Effector memory CD4-positive, alpha-beta T cell (primary cell): ENCODE measurements around the gene TBCB.

Experiments
- DNase-seq, 3 donors: peaks; one replicate each; pipeline ENCODE4 v3.0.0-alpha.2; 2020
- H3K27ac ChIP-seq: 2 replicates; pipeline ENCODE4 v1.7.0; 2013; ENCODE audit warnings: mild to moderate bottlenecking, low read length, moderate library complexity; ENCODE audit not compliant: insufficient read depth, poor library complexity, severe bottlenecking
- H3K27me3 ChIP-seq: replicated peaks from 2 replicates; pipeline ENCODE4 v1.7.0; 2013; ENCODE audit warnings: mild to moderate bottlenecking, low read length; ENCODE audit not compliant: insufficient read depth, control insufficient read depth, poor library complexity, severe bottlenecking
- H3K36me3 ChIP-seq: 2 replicates; pipeline ENCODE4 v1.7.0; 2013; ENCODE audit warnings: mild to moderate bottlenecking, low read length, moderate library complexity; ENCODE audit not compliant: control insufficient read depth, insufficient read depth
- H3K4me1 ChIP-seq: 2 replicates; pipeline ENCODE4 v1.7.0; 2013; ENCODE audit warnings: low read length, mild to moderate bottlenecking; ENCODE audit not compliant: control insufficient read depth, insufficient read depth, poor library complexity, severe bottlenecking
- H3K4me3 ChIP-seq: 2 replicates; pipeline ENCODE4 v1.7.0; 2013; ENCODE audit warnings: low read length, low read depth, mild to moderate bottlenecking; ENCODE audit not compliant: insufficient read depth, poor library complexity, severe bottlenecking
- H3K9me3 ChIP-seq: 2 replicates; pipeline ENCODE4 v1.7.0; 2013; ENCODE audit warnings: mild to moderate bottlenecking, low read length, moderate library complexity; ENCODE audit not compliant: control insufficient read depth

The TBCB gene

DNA sequence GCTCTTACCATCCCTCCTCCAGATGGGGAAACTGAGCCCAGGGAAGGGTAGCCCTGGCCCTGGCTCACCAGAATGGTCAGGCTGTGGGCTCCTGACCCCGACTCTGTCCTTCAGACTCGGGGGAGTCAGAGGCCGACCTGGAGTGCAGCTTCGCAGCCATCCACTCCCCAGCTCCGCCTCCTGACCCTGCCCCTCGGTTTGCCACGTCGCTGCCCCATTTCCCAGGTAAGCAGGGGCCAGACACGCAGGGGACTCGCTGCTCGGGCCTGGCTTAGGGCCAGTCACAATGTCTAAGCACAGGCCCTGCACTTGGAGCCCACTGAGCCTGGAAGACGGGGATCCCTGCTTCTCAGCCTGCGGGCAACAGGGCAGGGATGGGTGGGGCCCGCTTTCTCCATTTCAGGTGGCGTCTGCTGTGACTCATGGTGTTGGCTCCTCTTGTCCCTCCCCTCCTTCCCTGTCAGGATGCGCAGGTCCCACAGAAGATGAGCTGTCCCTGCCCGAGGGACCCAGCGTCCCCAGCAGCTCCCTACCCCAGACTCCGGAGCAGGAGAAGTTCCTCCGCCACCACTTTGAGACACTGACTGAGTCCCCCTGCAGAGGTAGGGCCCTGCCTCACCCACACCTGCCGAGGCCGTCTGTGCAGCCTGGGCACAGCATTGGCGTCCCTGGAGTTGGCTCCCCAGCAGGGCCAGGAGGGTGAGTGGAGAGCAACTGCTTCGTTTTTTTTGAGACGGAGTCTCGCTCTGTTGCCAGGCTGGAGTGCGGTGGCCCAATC, 13.5 kb upstream of the TBCB start:
- H3K27me3 ChIP-seq = no peaks in the 10 kb centered on the region
- no peak for DNase-seq
- peaks cover 4% of the 10 kb centered on the region for H3K36me3 ChIP-seq
- H3K27ac ChIP-seq = no peak overlapping the region
- no peaks in the 10 kb centered on the region for H3K9me3 ChIP-seq
- H3K4me1 ChIP-seq = no peaks in the 10 kb centered on the region
- H3K4me3 ChIP-seq = no peak overlapping the region

DNA sequence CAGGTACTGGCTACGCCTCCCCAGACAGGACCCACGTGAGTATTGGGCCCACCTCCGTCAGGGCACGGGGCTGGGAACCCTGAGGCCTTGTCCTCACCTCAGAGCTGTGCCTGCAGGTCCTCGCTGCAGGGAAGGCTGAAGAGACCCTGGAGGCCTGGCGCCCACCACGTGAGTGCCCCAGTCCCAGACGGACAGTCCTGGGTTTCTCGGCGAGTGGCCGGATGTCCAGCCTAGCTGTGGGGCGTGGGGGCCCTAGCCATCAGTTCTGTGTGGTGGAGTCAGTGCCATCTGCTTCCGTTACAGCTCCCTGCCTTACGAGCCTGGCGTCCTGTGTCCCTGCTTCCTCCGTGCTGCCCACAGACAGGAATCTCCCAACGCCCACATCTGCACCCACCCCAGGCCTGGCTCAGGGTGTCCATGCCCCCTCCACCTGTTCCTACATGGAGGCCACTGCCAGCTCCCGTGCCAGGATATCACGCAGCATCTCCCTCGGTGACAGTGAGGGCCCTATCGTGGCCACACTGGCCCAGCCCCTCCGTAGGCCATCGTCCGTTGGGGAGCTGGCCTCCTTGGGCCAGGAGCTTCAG, 12.1 kb upstream of the TBCB start:
- Histone ChIP-seq H3K27ac (no peak overlapping the region), H3K4me3 (no peak overlapping the region), H3K36me3 (peaks cover 4% of the 10 kb centered on the region), H3K4me1 (no peaks in the 10 kb centered on the region), H3K9me3 (no peaks in the 10 kb centered on the region), H3K27me3 (no peaks in the 10 kb centered on the region)
- no peak for DNase-seq

DNA sequence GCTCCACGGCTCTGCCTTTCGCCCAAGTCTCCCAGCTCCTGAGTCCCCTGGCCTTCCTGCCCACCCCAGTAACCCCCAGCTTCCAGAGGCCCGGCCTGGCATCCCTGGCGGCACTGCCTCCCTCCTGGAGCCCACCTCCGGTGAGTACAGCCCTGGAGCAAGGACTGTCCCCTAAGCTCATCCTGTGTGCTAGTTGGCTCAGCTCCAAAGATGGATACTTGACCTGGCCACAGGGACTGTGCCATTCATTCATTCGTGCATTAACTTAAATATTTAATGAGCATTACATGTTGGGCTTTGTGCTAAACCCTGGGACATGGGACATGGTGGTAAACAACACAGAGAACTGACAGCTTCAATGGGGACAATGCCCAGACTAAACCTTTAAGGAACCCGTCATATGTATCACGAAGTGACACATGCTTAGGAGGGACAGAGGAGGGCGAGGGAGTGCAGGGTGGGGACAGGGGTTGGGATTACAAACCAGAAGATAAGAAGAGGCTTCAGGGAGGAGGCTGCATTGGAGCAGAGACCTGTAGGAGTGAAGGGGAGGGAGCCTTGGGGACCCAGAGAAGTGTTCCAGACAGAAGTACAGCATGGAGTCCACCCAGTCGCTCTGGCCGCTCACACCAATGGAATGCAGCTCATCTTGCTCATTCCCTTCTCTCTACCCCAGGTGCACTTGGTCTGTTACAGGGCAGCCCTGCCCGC, 11.3 kb upstream of the TBCB start:
- H3K27me3 ChIP-seq = no peaks in the 10 kb centered on the region
- no peak for DNase-seq
- no peak overlapping the region for H3K4me3 ChIP-seq
- H3K4me1 ChIP-seq = no peaks in the 10 kb centered on the region
- no peak overlapping the region for H3K27ac ChIP-seq
- no peaks in the 10 kb centered on the region for H3K9me3 ChIP-seq
- peaks cover 4% of the 10 kb centered on the region for H3K36me3 ChIP-seq

DNA sequence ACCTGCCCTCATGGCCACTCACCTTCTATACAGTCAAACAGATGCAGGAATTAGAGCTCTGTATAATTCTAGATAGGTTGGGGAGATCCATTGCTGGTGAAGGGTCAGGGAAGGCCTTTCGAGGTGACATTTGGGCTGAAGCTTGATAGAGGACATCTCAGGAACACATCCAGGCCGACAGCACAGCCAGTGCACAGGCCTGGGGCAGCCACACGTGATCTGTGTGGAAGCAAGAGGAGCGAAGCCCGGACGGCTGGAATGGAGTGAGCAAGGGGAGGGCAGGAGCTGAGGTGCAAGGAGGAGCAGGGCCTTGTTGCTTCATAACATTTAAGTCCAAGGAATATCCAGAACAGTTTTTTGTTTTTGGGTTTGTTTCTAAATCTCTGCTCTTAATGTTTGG, 8.8 kb upstream of the TBCB start:
- Histone ChIP-seq H3K27me3 (no peaks in the 10 kb centered on the region), H3K4me3 (no peak overlapping the region), H3K9me3 (no peaks in the 10 kb centered on the region), H3K4me1 (no peaks in the 10 kb centered on the region), H3K27ac (no peak overlapping the region), H3K36me3 (peaks cover 8% of the 10 kb centered on the region)
- no peak for DNase-seq

DNA sequence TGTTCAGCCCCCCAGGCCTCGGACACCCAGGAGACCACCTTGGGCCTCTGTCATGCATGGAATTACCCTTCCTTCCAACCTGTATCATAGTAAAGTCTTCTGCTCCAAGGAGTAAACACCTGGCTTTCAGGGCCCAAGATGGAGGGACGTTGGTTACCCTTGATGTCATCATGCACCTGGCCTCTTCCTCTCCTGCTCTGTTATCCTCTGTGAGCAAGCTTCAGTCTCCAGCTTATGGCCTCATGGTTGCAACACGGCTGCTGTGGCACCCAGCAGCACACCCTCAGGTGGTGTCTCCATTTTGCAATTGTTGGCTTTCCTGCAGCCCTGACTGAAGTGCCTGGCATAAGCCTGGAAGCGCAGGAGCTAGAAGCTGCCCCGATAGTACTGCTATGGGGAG, 8.3 kb upstream of the TBCB start:
- Histone ChIP-seq H3K4me1 (no peaks in the 10 kb centered on the region), H3K27me3 (no peaks in the 10 kb centered on the region), H3K4me3 (no peak overlapping the region), H3K27ac (no peak overlapping the region), H3K9me3 (no peaks in the 10 kb centered on the region), H3K36me3 (peaks cover 8% of the 10 kb centered on the region)
- DNase-seq = no peak

DNA sequence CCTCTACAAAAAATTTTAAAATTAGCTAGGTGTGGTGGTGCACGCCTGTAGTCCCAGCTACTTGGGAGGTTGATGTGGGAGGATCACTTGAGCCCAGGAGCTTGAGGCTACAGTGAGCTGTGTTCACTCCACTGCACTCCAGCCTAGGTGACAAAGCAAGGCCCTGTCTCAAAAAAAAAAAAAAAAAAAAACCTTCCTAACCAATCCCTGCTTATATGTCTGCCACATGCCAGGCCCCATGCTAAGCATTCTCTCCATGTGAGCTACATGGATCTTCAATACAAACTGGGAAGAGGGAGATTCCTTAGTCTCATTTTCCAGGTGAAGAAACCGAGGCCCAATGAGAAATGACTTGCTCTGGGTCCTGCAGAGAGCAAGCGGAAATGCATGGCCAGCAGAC, 6.6 kb upstream of the TBCB start:
- H3K4me3 ChIP-seq = no peak overlapping the region
- no peak for DNase-seq
- H3K27me3 ChIP-seq = no peaks in the 10 kb centered on the region
- H3K4me1 ChIP-seq = peaks cover 3% of the 10 kb centered on the region
- H3K9me3 ChIP-seq = no peaks in the 10 kb centered on the region
- H3K27ac ChIP-seq = no peak overlapping the region
- peaks cover 24% of the 10 kb centered on the region for H3K36me3 ChIP-seq

DNA sequence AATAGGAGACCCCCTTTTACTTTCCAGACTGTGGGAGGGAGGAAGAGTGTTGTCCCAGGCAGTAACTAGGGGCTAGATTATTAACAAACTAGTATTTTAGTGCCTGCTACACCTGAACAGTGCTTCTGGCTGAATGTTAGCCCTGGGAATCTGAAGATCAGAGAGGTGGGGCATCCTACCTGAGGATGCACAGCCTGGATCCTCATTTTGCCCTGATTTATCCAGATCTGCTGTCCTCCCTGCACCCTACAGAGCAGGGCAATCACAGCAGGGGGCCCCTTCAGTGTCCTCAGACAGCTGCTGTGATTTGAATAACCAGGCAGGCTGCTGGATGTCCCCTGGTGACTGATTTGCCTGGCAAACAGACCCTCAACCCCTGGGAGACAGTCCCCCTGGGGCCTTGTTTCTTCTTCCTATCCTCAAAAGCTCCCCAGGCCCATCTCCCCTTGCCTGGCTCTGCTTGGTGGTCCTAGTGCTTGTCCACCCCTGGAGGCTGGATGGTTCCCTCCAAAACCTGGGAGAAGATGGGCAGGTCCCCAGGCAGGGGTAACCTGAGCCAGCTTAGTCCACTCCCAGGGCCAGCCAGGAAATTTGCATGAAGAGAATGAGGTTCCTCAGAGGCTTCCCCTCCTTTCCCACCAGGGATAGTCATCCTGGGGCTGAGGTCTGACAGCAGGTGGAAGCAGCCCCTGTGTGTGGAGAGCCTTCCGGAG, 4.6 kb upstream of the TBCB start, which contains the start of gene OVOL3:
TSS of gene OVOL3 (plus strand) at position 657 of the 713 bp plus-strand sequence. CDS start 60 bp downstream, outside the sequence.
- Histone ChIP-seq H3K4me3 (no peak within 1 kb of the TSS), H3K9me3 (no peaks in the 10 kb centered on the region), H3K27me3 (no peaks in the 10 kb centered on the region), H3K27ac (no peak within 1 kb of the TSS), H3K4me1 (peaks cover 11% of the 10 kb centered on the region), H3K36me3 (peaks cover 20% of the 10 kb centered on the region)
- DNase-seq = no peak

DNA sequence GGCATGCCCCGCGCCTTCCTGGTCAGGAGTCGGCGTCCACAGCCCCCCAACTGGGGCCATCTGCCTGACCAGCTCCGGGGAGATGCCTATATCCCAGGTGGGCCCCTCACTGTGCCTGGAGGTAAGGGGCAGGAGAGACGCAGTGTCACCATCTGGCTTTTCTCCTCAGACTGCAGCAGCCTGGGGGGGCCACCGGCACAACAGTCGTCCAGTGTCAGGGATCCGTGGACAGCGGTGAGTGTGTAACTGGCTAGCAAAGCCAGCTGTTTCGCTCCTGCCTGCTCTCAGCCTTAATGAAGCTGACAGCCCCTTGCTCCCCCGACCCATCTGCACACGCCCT, 4.1 kb upstream of the TBCB start:
- H3K4me1 ChIP-seq = peaks cover 16% of the 10 kb centered on the region
- H3K4me3 ChIP-seq = no peak overlapping the region
- H3K27me3 ChIP-seq = no peaks in the 10 kb centered on the region
- peaks cover 20% of the 10 kb centered on the region for H3K36me3 ChIP-seq
- H3K9me3 ChIP-seq = no peaks in the 10 kb centered on the region
- no peak for DNase-seq
- H3K27ac ChIP-seq = no peak overlapping the region

DNA sequence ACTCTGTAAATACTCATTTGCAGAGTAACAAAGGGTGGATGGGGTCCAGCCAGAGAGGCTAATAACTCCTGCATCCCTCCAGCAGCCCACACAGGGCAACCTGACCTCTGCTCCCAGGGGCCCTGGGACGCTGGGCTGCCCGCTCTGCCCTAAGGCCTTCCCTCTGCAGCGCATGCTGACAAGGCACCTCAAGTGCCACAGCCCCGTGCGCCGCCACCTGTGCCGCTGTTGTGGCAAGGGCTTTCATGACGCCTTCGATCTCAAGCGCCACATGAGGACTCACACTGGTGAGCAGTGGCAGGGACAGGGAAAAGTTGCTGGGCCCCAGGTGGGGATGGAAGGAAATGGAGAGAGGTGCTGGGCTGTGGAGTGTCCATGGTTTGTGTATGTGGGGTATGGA, 2.6 kb upstream of the TBCB start:
- no peak overlapping the region for H3K27ac ChIP-seq
- H3K9me3 ChIP-seq = no peaks in the 10 kb centered on the region
- no peaks in the 10 kb centered on the region for H3K27me3 ChIP-seq
- H3K4me3 ChIP-seq = no peak overlapping the region
- peaks cover 25% of the 10 kb centered on the region for H3K36me3 ChIP-seq
- DNase-seq = no peak
- peaks cover 20% of the 10 kb centered on the region for H3K4me1 ChIP-seq
